HG02885 (cell line): ENCODE data around the gene SLK.

Experiments used
- ATAC-seq: cut with Tn5 transposase; IDR thresholded peaks from one replicate; pipeline ENCODE4 v1.9.1; 2021; ENCODE audit warnings: mild to moderate bottlenecking; ENCODE audit not compliant: unreplicated experiment, poor library complexity

The SLK gene

DNA sequence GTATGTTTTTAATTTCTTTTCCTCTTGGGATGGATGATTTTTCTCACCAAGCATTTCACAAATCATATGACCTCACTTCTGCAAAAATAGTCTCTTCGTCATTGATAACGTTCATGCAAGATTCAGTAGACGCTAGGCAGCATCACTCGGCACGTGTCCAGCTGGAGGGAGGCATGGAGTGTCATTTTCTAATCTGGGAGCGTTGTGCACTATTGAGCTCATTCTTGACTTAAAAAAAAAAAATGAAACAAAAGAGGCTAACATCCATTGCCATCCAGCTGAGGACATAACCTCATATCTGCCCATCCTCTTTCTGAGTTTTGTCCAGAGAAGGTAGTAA lies 62.6 kb downstream of the SLK start:
- no peak for ATAC-seq

DNA sequence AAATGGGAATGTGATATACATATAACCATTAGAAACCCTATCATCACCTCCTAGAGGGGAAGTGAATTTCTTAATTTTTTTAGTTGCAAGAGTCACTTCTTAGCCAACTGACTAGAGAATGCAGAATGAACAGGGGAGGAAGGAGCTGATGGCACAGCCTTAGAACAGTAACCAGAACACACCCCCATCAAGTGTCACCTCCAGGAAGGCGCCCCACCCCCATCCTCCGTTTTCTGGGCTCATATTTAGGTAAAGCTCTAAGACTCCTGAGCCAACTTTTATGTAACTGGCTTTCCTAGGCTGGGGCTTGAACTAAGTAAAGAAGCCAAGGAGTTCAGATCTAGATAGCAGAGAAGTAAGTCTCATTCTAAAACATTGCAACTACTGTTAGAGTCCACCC lies 64.7 kb downstream of the SLK start:
- ATAC-seq: no peak

DNA sequence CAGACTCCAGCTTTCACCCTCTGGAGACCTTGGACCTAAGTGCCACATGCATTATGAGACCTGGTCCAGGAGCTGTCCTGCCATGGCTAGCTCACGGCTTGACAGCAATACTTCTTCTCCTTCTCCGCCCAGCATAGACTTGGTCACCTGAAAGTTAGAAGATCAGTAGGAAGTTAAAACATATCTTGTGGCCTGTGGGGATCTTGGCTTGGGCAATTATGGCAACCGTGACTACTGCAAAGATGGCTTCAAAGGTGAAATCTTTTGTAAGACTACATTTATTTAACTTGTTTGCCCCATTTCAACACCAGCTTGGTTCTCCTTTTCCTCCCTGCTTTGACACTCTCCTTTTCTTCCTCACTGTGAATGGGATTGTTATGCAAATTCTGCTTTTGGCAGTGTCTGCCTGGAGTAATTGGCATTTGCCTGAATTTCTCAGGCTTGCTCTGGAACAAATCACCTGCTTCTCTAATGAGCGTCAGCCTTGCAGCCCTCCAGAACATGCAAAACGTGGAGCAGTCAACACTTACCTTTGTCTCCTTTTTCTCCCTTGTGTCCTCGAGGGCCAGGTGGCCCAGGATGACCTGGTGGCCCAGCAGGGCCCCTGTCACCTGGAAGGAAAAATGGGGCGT lies 65.3 kb downstream of the SLK start:
- no peak for ATAC-seq

DNA sequence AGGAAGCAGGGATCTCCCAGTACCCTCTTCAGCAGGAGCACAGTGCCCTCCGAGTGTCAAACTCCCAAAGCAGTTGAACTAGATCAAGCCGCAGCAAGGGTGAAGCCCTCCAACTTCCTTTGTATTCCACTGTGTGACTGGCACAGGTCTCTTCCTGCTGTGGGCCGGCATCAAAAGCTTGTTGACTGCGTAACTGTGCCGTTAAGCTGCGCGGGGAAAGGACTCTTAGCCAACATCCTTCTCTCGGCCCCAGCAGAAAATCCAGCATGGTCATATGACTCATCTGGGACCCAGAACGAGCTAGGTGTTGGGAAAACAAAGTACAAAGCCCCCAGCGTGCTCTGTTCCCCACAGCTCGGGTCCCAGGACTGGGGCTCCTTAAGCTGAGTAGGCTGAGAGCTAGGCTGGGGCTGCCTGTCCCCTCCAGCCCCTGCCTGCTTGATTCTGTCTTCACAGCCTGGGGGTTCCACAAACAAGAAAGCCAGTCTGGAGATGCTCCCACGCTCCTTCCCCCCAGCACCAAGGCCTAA lies 66.5 kb downstream of the SLK start:
- ATAC-seq: no peak

DNA sequence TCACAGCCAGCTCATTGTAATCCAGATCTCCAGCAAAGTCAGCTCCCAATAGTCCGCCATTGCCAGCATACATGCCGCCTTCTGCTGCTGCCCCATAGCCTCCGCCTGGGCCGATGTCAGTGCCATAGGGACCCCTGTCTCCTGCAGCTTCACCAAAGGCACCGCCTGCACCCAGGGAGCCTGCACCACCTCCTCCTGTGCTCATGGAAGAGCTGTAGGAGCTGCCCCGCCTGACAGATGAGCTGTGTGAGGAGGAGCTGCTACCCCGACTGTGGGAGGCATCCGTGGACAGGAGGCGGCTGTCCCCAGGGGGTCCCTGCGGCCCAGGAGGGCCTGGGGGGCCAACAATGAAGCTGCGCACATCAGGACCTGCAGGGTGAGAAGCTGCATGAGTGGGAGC lies 67.0 kb downstream of the SLK start:
- no peak for ATAC-seq

DNA sequence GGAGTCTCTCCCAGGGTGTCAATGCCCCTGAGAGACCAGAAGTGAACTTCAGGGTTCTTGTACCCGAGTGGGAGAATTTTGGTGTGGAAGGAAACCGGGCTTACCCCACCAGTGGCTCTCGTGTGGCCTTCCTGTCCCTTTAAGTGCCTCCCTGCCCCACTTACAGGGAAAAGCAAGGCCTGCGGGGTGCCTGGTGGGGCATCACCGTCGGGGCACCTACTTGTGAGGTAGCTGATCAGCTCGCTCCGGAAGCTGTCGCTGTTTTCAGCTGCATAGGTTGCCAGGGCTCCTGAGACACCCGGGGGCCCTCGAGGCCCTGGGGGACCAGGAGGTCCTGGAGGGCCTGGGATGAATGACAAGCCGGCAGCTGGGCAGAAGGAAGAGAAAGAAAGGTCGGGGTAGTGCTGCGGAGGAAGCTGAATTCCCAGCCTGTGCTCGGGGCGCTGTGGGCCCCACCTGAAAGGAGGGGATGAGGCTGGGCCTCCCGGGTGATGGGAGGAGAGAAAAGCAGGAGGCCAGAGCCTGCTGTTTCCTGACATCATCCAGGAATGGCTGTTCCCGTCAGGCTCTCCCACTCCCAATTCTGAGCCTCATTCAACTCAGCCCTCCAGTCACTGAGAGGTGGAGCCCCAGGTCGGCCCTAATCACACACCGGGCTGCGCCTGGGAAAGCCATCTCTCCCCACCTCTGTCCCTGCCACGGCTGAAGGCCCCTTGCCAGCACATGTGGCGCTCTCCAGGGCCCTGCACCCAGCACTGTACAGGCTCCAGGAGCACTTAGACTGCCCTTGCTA lies 67.7 kb downstream of the SLK start:
- ATAC-seq: no peak

DNA sequence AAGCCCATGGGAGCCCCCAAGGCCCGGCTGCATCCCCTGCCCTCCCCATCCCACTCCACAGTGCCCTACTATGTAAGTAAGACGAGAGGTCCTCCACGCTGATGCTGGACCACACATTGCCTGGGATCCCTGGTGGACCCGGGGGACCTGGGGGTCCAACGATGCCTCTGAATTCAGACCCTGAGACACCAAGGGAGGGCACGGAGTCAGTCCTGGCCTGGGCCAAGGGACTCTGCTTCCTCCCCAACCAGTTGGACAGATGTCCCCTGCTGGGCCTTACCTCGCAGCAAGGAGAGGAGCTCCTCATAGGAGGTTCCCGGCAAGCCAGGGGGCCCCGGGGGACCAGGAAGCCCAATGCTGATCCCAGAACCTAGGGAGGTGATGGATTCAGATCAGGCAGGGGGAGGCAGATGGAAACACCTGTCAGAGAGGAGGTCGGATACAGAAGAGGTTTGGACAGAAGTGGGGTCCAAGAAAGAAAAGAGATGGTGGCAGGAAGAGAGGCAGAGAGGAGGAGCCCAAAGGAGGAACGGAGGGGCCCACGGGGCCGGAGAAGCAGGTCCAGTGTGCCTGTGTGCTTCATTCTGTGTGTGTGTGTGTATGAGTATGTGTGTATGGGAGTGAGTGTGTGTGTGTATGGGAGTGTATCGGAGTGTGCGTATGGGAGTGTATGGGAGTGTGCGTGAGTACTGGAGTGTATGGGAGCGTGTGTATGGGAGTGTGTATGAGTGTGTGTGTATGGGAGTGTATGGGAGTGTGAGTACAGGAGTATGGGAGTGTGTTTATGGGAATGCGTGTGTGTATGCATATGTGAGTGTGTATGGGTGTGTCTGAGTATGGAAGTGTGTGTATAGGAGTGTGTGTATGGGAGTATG lies 68.5 kb downstream of the SLK start:
- ATAC-seq: no peak

DNA sequence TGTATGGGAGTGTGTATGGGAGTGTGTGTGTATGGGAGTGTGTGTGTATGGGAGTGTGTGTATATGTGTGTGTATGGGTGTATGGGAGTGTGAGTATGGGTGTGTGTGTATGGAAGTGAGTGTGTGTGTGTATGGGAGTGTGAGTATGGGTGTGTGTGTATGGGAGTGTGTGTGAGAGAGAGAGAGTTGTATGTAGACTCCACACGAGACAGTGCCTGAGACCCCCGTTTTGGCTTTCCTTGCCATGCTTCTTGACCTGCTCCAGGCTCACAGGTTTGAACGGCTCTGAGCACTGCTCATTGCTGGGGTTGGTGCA lies 69.1 kb downstream of the SLK start:
- ATAC-seq: no peak

DNA sequence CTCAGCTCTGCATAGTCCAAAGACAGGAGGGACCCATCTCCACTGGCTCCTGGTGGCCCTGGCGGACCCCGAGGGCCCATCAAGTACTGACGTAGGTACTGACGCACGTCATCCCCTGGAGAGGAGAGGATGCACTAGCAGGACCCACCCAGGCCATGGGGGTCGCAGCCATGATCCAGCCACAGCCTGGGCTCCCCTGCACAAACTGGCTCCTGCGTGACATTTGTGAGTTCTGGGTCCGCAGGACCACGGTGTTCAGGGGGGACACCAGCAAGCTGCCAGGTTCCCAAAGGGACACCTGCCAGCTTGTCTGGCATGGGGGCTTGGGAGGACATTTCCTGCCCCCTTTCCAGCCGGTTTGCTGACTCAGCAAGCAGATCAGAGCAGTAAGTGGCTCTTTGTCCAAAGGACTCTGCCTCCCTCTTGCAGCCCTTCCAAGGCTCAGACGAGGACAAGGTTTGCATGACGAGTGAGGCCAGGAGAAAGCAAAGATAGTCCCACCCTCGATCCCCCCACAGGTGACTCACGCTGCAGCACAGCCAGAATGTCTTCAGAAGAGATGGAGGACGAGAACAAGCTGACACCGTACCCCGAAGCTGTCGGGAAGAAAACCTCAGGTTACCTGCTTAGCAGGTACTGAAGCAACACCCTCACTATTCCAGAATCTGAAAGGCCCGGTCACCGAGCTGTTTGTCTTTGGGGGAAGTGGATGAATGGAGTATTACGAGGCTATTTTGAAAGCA lies 69.7 kb downstream of the SLK start:
- no peak for ATAC-seq

DNA sequence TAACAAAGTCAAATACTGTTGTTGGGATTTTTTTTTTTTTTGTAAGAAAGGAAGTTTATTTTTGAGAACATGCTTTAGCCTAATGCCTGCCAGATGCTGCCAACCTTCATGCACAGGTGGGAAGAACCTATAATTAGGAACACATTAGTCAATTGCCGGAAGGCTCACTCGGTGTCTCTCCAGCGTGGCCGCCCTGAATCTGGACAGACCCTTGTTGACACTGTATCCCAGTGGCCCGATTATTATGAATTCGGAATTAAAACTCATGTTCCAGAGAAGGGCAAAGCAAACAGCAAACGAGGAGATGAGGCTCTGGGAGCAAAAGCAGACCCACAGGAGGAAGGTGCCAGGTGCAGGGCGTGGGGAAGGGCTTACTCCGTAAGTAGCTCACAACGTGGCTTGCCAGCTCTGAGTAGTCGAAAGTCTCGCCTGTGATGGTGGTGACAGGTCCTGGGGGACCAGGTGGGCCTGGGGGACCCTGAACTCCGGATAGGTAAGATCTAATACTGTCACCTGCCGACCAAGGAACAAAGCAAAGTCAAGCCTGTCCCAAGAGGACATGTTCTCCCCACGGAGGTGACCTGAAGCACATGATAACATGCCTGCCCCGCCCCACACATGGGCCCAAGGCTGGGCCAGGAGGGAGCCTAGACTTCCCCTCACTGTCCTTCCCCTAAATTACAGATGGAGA lies 70.5 kb downstream of the SLK start:
- no peak for ATAC-seq

DNA sequence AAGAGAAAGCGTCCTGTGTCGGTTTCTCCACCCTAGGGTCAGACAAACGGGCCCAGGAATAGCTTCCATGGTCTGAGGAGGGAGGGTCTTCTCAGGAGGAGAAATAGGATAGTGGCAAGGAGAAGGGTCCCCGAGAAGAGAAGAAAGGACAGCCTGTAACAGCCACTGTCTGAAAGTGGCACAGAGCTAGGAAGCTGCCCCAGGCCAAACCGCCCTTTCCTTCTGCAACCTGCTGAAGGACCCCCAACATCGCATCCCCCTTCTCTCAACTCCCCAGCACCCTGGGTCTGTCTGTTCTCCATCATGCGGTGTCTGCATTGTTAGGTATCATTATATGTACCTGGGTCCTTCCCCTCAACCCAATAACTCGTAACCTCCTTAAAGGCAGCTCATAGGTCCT lies 71.6 kb downstream of the SLK start:
- ATAC-seq: no peak

DNA sequence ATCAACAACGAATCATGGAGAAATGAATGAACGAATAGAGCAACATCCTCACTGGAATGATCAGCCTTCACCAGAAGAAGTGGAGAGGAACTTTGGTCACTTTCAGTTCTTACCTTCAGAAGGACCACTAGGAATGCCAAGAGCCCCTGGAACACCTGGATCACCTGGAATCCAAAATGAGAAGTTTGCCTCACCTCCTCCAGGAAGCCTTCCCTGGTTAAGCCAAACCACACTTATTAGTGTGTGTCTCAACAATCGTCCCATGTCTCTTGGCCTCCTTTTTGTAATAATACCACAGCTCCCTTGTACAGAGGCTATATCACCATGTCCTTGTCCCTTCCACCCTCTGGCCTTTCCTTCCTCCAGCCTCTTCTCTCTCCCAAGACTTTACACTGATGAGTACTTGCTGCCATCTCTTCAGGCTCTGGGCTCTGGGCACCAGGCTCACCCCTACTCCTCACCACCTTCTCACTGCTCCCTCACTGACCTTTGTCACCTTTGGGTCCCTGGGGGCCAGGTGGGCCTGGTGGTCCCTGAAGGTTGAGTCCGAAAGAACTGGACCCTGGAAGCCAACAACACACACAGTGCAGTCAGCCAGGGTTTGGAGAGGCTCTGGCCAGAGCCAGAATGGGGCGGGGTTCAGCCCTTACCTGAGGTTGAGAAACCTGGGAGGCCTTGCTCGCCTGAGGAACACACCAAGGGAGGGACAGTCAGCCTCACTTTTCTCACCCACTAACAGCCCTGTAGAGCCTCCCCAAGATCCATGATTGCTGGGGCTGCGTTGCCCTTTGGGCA lies 72.2 kb downstream of the SLK start:
- no peak for ATAC-seq

DNA sequence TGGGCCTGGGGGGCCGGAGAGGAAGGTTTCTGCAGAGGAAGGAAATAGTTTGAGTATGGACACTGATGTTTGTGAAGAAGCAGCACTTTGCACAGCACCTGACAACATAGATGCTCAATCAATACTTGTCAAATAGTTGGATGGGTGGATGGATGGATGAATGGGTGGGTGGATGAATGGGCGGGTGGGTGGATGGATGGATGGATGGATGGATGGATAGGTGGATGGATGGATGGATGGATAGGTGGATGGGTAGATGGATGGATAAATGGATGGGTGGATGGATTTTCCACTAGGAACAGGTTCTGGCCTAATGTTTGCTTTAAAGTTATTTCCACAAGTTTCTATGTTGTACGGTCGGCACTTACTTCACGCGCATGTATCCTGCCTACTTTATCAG lies 73.4 kb downstream of the SLK start:
- no peak for ATAC-seq

DNA sequence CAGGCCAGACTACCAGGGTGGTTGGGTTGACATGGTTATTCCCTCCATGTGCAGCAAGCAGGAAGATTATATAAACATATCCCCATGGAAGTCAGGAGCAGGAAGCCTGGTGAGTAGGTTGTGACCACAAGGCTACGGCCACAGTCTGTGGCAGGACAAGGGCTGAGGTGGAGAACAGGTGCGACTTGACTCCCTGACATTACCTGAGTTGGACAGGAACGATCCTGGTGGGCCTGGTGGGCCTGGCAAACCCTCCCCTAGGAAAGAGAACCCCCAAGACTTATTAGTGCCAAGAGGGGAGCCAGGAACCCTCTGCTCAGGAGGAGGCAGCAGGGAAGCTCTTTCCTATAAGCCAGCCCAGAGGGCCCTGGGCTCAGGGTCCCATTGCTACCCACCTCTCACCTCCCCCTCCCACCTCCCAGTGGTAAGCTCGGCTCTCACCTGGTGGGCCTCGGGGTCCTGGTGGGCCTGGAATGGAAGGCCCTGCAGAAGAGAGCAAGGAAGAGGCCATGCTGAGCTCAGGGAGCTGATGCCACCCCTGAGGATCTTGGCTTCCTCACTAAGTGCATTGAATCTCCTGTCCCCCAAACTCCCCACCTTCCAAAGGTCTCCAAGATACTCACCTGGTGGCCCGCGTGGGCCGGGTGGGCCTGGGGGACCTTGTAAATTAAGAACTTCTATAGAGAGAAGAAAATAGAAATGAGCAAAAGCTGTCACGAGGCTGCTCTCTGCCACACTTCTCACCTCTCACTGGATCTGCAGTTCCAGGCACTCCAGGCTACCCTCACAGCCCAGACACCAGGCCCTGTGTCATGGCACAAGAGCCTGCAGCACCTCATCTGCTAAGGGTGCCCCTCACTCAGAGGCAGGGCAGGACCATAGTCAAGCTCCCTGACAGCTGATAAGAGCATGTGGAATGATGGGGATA lies 74.2 kb downstream of the SLK start:
- no peak for ATAC-seq

DNA sequence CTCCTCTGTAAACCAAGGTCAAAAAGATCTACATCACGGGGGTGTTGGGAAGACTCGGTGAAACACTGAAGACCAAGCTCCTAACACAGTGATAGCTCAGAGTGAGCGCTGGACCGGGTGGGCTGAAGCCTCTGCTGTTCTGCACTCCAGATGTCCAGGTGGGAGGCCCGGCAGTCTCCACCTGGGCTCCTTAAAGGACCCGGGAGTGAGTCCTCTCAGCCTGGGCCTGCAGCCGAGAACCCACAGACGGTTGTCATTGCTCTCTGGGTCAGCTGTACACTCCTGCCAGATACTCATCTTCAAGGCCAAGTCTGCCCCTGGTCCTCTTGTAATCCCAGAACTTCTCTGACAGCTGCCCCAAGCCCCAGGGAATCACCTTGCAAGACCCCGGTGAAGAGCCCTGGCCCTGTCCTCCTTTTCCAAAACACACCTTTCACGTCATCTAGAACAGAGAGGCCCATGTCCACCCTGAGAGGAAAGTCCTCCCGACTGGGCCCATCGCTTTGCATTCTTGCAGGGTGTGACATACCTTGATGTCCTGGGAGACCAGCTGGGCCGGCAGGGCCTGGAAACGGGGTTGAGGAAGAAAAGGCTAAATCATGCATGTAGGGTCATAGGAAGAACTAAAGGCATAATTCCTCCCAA lies 75.1 kb downstream of the SLK start:
- ATAC-seq: no peak

DNA sequence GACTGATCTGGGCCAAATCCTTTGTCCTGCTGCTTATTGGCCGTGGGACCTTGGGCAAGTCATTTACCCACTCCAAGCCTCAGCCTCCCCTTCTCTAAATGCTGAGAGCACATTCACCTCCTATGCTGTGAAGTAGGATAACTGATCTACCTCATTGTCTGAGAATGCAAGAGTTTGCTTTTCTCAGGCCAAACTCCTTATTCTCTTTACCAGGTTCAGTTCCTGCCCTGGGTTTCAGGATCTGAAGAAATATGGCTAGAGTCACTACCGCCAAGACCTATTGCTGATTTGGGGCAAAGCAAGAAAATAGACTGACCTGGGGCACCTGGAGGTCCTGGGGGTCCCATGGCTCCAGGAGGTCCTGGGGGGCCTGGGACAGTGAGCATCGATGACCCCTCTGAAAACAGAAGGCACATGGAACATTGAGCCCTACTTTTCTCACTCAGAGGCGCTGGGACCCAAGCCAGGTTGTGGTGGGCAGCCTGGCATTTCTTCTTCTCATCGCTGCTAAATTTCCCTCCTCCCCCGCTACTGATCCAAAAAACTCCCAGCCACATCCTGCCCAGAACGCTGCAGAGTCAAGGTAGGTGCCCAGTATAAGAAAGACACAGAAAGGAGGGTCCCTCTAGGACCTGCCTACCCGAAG lies 76.4 kb downstream of the SLK start:
- no peak for ATAC-seq

DNA sequence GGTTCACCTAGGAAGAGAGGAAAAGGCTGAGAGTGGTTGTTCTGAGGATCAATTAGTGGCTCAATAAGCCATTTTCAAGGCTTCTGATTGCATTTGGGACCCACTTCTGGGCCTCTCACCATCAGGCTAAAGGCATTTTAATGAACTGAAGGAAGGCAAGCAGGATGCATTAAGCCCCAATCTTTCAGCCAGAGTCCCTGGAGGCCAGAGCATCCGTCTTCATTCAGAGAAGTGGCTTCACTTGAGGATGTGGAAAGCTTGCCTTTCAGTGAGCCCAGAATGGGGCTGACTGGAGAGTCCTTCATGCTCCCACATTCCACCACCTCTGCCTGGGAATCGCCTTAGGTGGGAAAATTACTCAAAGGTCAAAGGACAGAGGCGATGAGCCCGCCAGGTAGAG lies 76.9 kb downstream of the SLK start:
- no peak for ATAC-seq
